CD1c-positive myeloid dendritic cell (primary cell): ENCODE data around the gene PMM2.
"Not testable (repeated sequence)": the region's sequence is repeated elsewhere in the genome, so short reads cannot be mapped to it uniquely, and the experiment has no call there.

Experiments
- DNase-seq: peaks from one replicate; pipeline ENCODE4 v3.0.0-alpha.2; 2016; ENCODE audit errors: extremely low spot score

Gene PMM2

GRCh38 chr16:8782673-8783072 lies 15.0 kb upstream of the PMM2 start:
- DNase-seq, result no peak

- DNase-seq, result no peak
Observed at GRCh38 chr16:8785408-8785807, 12.2 kb upstream of the PMM2 start.

GRCh38 chr16:8786316-8786715 lies 11.3 kb upstream of the PMM2 start:
- DNase-seq, result not testable (repeated sequence)

- DNase-seq, result no peak
Observed at GRCh38 chr16:8788578-8789172, 9.0 kb upstream of the PMM2 start.

GRCh38 chr16:8795091-8795490 lies 2.5 kb upstream of the PMM2 start:
- DNase-seq, result no peak

GRCh38 chr16:8795818-8796217 lies 1.8 kb upstream of the PMM2 start:
- DNase-seq, result no peak

- no peak for DNase-seq
Observed at GRCh38 chr16:8796469-8797363, 923 bp upstream of the PMM2 start.

GRCh38 chr16:8798174-8798527 lies 512 bp downstream of the PMM2 start:
- DNase-seq, result no peak

- no peak for DNase-seq
Observed at GRCh38 chr16:8798535-8799157, 1.0 kb downstream of the PMM2 start.

- DNase-seq, result no peak
Observed at GRCh38 chr16:8801701-8802100, 4.1 kb downstream of the PMM2 start.

GRCh38 chr16:8803733-8804132 lies 6.1 kb downstream of the PMM2 start:
- DNase-seq, result not testable (repeated sequence)

- no peak for DNase-seq
Observed at GRCh38 chr16:8804313-8804712, 6.7 kb downstream of the PMM2 start.

- DNase-seq, result no peak
Observed at GRCh38 chr16:8806272-8806983, 8.8 kb downstream of the PMM2 start.

- DNase-seq, result no peak
Observed at GRCh38 chr16:8807189-8807588, 9.6 kb downstream of the PMM2 start.

- DNase-seq, result no peak
Observed at GRCh38 chr16:8808009-8808408, 10.4 kb downstream of the PMM2 start.

GRCh38 chr16:8808613-8809353 lies 11.1 kb downstream of the PMM2 start:
- no peak for DNase-seq

- no peak for DNase-seq
Observed at GRCh38 chr16:8812162-8812843, 14.7 kb downstream of the PMM2 start.

GRCh38 chr16:8814095-8814806 lies 16.6 kb downstream of the PMM2 start:
- no peak for DNase-seq

GRCh38 chr16:8816967-8817655 lies 19.5 kb downstream of the PMM2 start:
- DNase-seq, result no peak
